Endothelial cell of umbilical vein (primary cell): ENCODE data around the gene FOSL2. TPM values are rescaled to one million over a fixed set of nuclear protein-coding genes. Genes with fewer than 3 reads are reported as not detected.

Source experiments
- BruUV-seq: library from RNA; stranded (reverse); fragments of 400-500 nt; replicated peaks from 2 replicates; lab custom pipeline; 2021; lab: Mats Ljungman, UMichigan
- CTCF ChIA-PET: fragments of 300-600, 350-600 bp; sonication (Branson Sonifier 250); formaldehyde crosslinking; loops from one replicate; lab custom pipeline; 2021; ENCODE audit warnings: antibody characterized with exemption, inconsistent platforms; lab: Charles Lee
- POLR2A ChIA-PET: fragments of 300-600, 350-600 bp; sonication (Branson Sonifier 250); formaldehyde crosslinking; loops from one replicate; lab custom pipeline; 2021; ENCODE audit warnings: antibody characterized with exemption, inconsistent platforms; lab: Charles Lee
- DNase-seq: peaks from one replicate; pipeline ENCODE4 v3.0.0-alpha.2; 2011; ENCODE audit warnings: low read depth, low spot score
- FAIRE-seq: peaks from 2 replicates; lab custom pipeline; 2011; peaks lifted over from hg19 to GRCh38; lab: Jason Lieb, UNC
- H2AFZ ChIP-seq: 2 replicates; pipeline ENCODE4 v1.6.0; 2012; ENCODE audit warnings: low read depth, low read length, control low read depth, inconsistent platforms
- H3K27ac ChIP-seq: 2 replicates; pipeline ENCODE4 v1.5.1; 2011; ENCODE audit warnings: low read depth, mild to moderate bottlenecking, control low read depth, low read length, moderate library complexity; ENCODE audit not compliant: insufficient read depth
- H3K27me3 ChIP-seq, 2 experiments: 2 replicates each; pipeline versions ENCODE4 v1.6.0 to v1.6.1; 2011; ENCODE audit warnings: low read length in 2 of 2, mixed read lengths in 1 of 2; ENCODE audit not compliant: control insufficient read depth in 2 of 2, insufficient read depth in 2 of 2
- H3K36me3 ChIP-seq, 2 experiments: 2 replicates in 1 of 2; 3 replicates in 1 of 2; pipeline ENCODE4 v1.5.1; 2011; ENCODE audit warnings: low read length in 2 of 2, mild to moderate bottlenecking in 1 of 2, moderate library complexity in 1 of 2; ENCODE audit not compliant: control insufficient read depth in 2 of 2, insufficient read depth in 2 of 2; ENCODE audit errors: extremely low read depth in 1 of 2
- H3K4me1 ChIP-seq: 3 replicates; pipeline ENCODE4 v1.5.1; 2011; ENCODE audit warnings: mild to moderate bottlenecking, low read length; ENCODE audit not compliant: control insufficient read depth, insufficient read depth; ENCODE audit errors: extremely low read depth
- H3K4me2 ChIP-seq: 2 replicates; pipeline ENCODE4 v1.6.1; 2011; ENCODE audit warnings: low read length, control low read depth, mixed read lengths; ENCODE audit not compliant: insufficient read depth
- H3K4me3 ChIP-seq, 3 experiments: fragments of 200-600 bp in 1 of 3; sonication (generic), shearing (Covaris generic) in 1 of 3; replicated peaks in 1 of 3; 2 replicates each; pipeline ENCODE4 v1.5.1; 2011 to 2016; ENCODE audit warnings: control low read depth in 3 of 3, low read length in 3 of 3, mild to moderate bottlenecking in 2 of 3, inconsistent platforms in 1 of 3, low read depth in 1 of 3, moderate library complexity in 1 of 3; ENCODE audit not compliant: insufficient read depth in 1 of 3
- H3K79me2 ChIP-seq: 2 replicates; pipeline ENCODE4 v1.6.0; 2012; ENCODE audit warnings: low read length, inconsistent platforms; ENCODE audit not compliant: control insufficient read depth, insufficient read depth
- H3K9ac ChIP-seq: replicated peaks from 2 replicates; pipeline ENCODE3; 2011; ENCODE audit warnings: low read length, control low read depth; ENCODE audit not compliant: insufficient read depth; ENCODE audit errors: extremely low read depth
- H3K9me1 ChIP-seq: replicated peaks from 3 replicates; pipeline ENCODE4 v1.6.0; 2011; ENCODE audit warnings: mild to moderate bottlenecking, low read length; ENCODE audit not compliant: control insufficient read depth, insufficient read depth; ENCODE audit errors: extremely low read depth
- H3K9me3 ChIP-seq: replicated peaks from 2 replicates; pipeline ENCODE4 v1.5.1; 2012; ENCODE audit warnings: low read length, inconsistent platforms; ENCODE audit not compliant: control insufficient read depth, insufficient read depth
- H4K20me1 ChIP-seq: replicated peaks from 2 replicates; pipeline ENCODE3; 2011; ENCODE audit warnings: mild to moderate bottlenecking, low read length; ENCODE audit not compliant: control insufficient read depth, insufficient read depth; ENCODE audit errors: extremely low read depth
- CTCF ChIP-seq, 2 donors: IDR thresholded peaks; 1 replicate in 1 of 2; 2 replicates in 1 of 2; pipeline ENCODE4 v1.5.1; 2011; ENCODE audit warnings: low read length in 2 of 2, mild to moderate bottlenecking in 2 of 2, moderate library complexity in 2 of 2, control low read depth in 1 of 2, inconsistent platforms in 1 of 2, low read depth in 1 of 2; ENCODE audit not compliant: insufficient read depth in 1 of 2; ENCODE audit errors: extremely low read depth in 1 of 2
- EZH2 ChIP-seq: IDR thresholded peaks from 2 replicates; pipeline ENCODE4 v1.6.1; 2012; ENCODE audit warnings: borderline replicate concordance, low read depth, mild to moderate bottlenecking, moderate library complexity, low read length, inconsistent platforms; ENCODE audit not compliant: severe bottlenecking
- FOS ChIP-seq: IDR thresholded peaks from 2 replicates; pipeline ENCODE4 v1.6.1; 2011; ENCODE audit warnings: mild to moderate bottlenecking, low read length, moderate library complexity, borderline replicate concordance; ENCODE audit not compliant: insufficient read depth
- GATA2 ChIP-seq: IDR thresholded peaks from 2 replicates; pipeline ENCODE4 v1.7.0; 2011; ENCODE audit warnings: low read depth, mild to moderate bottlenecking, moderate library complexity, mixed read lengths, low read length; ENCODE audit not compliant: insufficient read length, insufficient read depth
- JUN ChIP-seq: IDR thresholded peaks from 2 replicates; pipeline ENCODE4 v1.6.1; 2011; ENCODE audit warnings: borderline replicate concordance, low read depth; ENCODE audit not compliant: insufficient read length, insufficient read depth
- MAX ChIP-seq: IDR thresholded peaks from 2 replicates; pipeline ENCODE4 v1.6.1; 2011; ENCODE audit not compliant: insufficient read depth, insufficient read length
- MYC ChIP-seq: IDR thresholded peaks from one replicate; pipeline ENCODE4 v1.6.1; 2011; ENCODE audit warnings: mild to moderate bottlenecking, low read depth, low read length
- POLR2A ChIP-seq: IDR thresholded peaks from 2 replicates; pipeline ENCODE4 v1.6.1; 2012; ENCODE audit warnings: low read depth, mild to moderate bottlenecking, control low read depth, low read length
- POLR2AphosphoS5 ChIP-seq: IDR thresholded peaks from 2 replicates; pipeline ENCODE4 v1.6.1; 2012; ENCODE audit warnings: low read depth, mild to moderate bottlenecking, control low read depth, low read length, moderate library complexity; ENCODE audit not compliant: insufficient read depth
- dilution Hi-C: fragments of 300-500 bp; cut with MboI; formaldehyde crosslinking; loops from one replicate; pipeline ENCODE4 v1.15.0; 2019; ENCODE audit warnings: low sequenced_read_pairs; ENCODE audit not compliant: extremely low pct_ligation_motif_present
- intact Hi-C: fragments of 100-400 bp; cut with micrococcal nuclease; formaldehyde crosslinking; loops from one replicate; pipeline ENCODE4 v1.10.0; 2022
- polyA plus RNA-seq, 4 experiments: library from polyadenylated mRNA; depleted of rRNA in 3 of 4; stranded (reverse) in 3 of 4; unstranded in 1 of 4; fragments of >200 nt; gene quantifications; 2 replicates each; pipeline versions ENCODE4 v1.2.1 to v1.2.3, GENCODE V29; 2011 to 2012; ENCODE audit warnings: missing spikeins in 1 of 4
- total RNA-seq: library from RNA; stranded (reverse); gene quantifications from 2 replicates; pipeline ENCODE4 v1.2.3, GENCODE V29; 2021

FOSL2 gene
- total and polyA plus RNA-seq, 2 donors (not counting 3 experiments of a cell fraction or from before 2014, with no cell fraction given) = 43.9 to 85.3 TPM

DNA sequence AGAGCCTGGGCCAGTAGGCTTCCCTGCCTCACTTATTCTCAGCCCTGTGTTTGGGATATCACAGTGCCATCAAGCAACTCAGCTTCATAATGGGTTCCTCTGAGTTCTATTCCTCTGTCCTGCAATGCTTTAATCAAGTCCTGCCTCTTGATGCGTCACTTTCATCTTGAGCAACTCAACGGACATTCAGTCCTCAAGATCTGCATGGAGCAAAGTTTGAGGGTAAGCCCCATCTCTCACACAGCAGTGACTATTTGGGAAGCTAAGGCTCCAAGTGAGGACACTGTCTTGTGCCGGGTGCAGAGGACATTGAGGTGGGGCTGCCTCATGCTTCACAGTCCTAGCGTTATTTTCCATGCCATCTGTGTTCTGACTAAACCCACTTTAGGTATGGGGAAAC, 52.3 kb downstream of the FOSL2 start:
- H2AFZ ChIP-seq = no peak overlapping the region
- H3K36me3 ChIP-seq = no peaks in the 10 kb centered on the region
- no peaks in the 10 kb centered on the region for H3K79me2 ChIP-seq
- CTCF ChIA-PET = interaction anchor here (1.1 to 2.1 kb wide), 3 partner anchors 10 to 722 kb away, joined by 3 to 5 read pairs (median 4); no protein-coding TSS in a partner anchor
- H4K20me1 ChIP-seq = no peaks in the 10 kb centered on the region
- no peak overlapping the region for H3K4me2 ChIP-seq
- H3K27me3 ChIP-seq = no peaks in the 10 kb centered on the region
- TF ChIP-seq EZH2 = no peak
- TF ChIP-seq JUN = no peak
- no peak for TF ChIP-seq POLR2AphosphoS5
- no peak for TF ChIP-seq MAX
- TF ChIP-seq FOS = no peak
- TF ChIP-seq POLR2A = no peak
- no peak for TF ChIP-seq MYC
- TF ChIP-seq GATA2 = no peak
- no peak for TF ChIP-seq CTCF (IDR thresholded peaks at IDR 0.05; ENCODE audit: extremely low read depth in 1 of 2, insufficient read depth in 1 of 2, low read depth in 1 of 2, low read length in 2 of 2)
- no peak overlapping the region for H3K9ac ChIP-seq
- intact Hi-C loops (no loop called here), dilution Hi-C loops (no loop called here)
- H3K4me3 ChIP-seq = no peak overlapping the region
- H3K27ac ChIP-seq = no peak overlapping the region
- H3K9me1 ChIP-seq = no peaks in the 10 kb centered on the region
- DNase-seq = no peak
- FAIRE-seq = no peak
- peaks cover 14% of the 10 kb centered on the region for H3K4me1 ChIP-seq
- POLR2A ChIA-PET = interaction anchor here (1.4 kb wide), 1 partner anchor 37 kb away, joined by 3 read pairs; no protein-coding TSS in a partner anchor
- BruUV-seq = no TSS peak
- no peaks in the 10 kb centered on the region for H3K9me3 ChIP-seq
